ENCODE data around the gene CCDC181.

CCDC181 gene

DNA sequence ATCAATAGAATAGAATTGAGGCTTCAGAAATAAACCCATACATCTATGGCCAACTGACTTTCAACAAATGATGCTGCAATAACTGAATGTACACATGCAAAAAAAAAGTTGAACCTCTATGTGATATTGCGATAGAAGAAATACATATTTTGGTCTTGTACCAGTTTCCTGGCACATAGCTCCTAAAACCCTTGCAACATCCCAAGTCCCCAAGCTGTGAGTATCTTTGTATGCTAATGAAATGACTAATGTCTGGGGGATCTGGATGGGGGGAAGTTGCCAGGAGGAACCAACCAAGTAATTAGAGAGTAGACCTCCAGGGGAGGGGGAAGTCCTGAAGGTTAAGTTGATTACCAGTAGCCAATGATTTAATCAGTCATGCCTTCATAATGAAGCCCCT is 34.9 kb downstream of the CCDC181 start:
- no peak for DNase-seq

DNA sequence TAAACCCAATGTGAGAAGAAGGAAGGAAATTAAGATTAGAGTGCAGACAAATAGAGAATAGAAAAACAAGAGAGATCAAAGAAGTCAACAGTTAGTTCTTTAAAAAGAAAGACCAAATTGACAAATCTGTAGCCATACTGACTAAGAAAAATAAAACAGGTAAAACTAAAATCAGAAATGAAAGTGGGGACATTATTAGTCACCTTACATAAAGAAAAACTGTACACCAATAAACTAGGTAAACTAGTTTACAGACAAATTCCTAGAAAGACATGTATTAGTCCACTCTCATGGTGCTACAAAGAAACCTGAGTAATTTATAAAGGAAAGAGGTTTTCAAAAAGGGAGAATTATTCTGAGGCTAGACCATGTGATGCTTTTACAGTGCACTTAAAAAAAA is 37.0 kb downstream of the CCDC181 start:
- no peak for DNase-seq

DNA sequence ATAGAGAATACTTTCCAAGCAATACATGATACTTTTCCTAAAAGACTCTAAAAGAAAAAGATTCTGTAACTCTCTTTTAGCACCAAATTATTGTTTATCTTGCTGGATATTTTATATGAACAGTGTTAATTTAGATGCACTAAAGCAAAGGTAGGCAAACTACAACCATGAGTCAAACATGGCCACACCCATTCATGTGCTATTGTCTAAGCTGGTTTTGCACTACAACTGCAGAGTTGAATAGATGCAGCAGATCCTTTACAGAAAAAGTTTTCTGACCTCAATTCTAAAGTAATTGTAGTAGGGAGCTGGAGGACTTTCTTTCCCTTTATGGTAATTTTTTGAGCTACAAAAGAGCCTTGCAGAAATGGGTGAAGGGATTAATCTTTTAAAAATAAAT is 39.9 kb downstream of the CCDC181 start:
- DNase-seq: no peak

DNA sequence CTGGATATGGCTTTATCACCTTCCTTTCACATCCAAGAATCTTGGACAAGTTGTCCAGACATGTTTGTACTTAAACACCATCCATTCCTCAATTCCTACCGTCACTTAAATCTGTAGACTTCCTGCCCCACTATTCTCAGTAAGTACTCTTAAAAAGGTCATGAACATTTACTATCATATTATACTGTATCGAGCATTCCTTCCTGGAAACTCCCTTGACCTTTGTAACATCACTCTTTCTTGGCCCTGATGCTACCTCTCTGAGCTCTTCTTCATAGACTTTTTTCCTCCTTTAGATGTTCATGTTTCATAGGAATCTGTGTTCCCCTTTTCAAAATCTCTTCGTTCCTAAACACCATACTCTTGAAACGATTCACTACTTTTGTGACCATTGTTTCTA is 43.8 kb downstream of the CCDC181 start:
- no peak for DNase-seq

DNA sequence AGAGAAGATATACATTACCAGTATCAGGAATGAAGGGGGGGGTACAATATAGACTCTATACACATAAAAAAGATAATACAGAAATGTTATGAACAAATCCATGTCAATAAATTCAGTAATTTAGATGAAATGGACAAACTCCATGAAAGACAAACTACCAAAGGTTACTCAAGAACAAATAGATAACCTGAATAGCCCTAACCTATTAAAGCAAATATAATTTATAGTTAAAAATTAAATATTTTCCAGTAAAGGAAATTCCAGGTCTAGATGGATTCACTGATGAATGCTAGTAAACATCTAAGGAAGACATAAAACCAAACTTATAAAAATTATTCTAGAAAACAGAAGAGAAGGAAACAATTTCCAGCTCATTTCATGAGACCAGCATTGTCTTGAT is 46.1 kb downstream of the CCDC181 start:
- DNase-seq: no peak

DNA sequence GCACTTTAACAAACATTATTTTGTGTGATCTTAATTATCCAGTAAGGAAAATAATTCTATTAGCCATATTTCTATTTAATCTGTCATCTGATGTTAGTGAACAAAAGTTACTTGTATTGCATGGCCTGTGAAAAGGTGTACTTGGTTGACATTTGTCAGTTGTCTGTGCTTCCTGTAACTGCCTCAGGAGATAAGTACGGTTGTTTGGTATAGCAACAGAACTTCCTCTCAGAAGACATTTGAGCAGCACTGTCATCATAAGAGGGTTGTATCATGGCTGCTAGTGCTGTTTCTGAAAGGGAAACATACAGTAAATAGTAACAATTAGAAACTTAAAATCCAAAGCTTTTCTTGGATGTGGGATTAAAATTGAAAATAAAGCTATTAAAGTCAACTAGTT is 55.9 kb downstream of the CCDC181 start:
- no peak for DNase-seq

DNA sequence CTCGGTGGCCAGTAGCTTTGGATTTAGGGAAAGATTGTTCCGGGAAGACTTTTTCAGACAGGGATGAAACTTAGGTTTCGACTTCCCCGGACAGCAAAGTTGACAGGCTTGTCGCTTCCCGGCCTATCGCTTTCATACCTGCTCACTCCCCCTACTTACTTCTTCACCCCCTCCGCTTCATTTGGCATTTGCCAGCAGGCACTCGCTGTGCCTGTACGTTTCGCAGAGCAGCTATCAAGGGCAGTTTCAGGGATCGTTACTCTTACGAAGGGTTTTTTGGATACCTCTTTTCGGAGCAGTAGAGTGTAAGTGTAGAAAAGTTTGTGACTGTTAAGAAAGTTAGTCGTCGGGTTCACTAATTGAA is 58.9 kb downstream of the CCDC181 start:
- peak; percentile 9 for DNase-seq

DNA sequence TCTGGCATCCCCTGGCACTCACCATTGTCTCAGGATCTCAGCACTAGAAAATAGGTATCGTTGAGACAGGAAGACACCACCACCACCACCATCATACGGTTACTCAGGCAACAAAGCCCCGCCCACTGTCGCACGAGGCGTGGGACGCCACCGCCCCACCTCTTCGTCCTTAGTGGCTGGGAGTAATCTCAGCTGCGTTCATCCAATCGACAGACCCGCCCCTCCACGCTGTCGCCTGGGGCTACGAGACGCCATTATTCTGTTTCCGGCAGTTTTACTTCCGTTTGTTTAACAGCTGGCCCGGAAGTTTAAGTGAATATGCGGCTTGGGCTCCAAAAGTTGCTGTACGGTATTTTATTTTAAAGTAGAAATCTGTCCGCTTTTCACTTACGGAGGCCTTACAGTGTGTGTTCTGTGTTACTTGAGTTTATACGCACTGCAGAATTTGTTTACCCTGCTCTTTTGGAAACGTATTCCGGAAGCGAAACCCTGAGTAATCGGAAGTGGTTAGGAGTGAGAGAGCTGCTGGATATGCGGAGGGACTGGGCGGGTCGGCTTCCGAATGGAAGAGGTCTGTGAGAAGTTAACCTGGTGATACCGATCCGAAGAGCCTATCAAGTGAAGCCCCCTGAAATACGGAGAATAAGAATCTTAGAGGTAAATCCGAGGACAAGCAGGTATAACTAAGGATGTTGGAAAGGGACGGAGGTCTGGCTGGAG is 59.4 kb downstream of the CCDC181 start, which contains the start of the genes BLZF1 and NME7:
TSS of gene BLZF1 (plus strand) at position 510 of the 720 bp plus-strand sequence. CDS start 1,328 bp downstream, outside the sequence.
TSS of gene NME7 (minus strand) at position 112 of the 720 bp plus-strand sequence. CDS start at position 25, 87 bp downstream.
- peak; percentile 97 for DNase-seq

DNA sequence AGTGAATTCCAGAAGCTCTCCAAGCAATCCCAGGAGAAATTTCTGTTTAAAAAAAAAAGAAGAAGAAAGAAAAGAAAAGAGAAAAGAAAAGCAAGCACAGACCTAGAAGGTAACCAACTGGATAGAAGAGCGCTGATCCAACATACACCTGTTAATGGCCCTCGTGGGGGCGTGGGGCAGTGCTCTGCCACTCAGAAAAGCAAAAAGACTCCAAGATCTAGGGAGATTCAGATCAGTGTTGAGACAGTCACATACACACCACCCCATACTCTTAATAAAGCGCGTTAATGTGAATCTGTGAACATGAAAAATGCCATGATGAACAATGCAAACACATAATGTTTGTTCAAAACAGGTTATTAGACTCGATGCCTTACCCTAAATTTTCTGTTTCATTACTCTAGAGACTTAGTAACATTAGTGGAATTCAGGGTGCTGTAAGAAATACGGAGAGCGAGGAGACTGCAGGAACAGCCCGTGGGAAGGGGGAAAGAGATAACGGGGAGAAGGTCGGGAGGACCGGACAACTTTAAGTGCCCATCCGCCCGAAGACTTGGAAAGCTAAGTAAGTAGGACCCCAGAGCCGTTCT is 60.1 kb downstream of the CCDC181 start:
- no peak for DNase-seq

DNA sequence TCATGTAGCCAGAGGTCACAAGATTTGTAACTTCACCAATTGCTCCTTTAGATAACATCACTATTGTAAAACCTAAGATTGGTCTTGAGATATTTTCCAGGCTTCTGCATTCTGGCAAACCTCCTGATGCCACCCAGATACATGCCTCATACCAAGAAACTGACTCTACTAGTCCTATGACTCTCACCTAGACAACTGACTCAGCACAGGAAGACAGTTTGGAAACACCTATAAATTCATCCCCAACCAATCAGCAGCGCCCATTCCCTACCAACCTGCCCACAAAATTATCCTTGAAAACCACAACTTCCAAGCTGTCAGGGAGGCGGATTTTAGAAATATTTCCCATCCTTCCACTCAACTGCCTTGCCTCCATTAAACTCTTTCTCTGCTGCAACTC is 62.3 kb downstream of the CCDC181 start:
- no peak for DNase-seq

DNA sequence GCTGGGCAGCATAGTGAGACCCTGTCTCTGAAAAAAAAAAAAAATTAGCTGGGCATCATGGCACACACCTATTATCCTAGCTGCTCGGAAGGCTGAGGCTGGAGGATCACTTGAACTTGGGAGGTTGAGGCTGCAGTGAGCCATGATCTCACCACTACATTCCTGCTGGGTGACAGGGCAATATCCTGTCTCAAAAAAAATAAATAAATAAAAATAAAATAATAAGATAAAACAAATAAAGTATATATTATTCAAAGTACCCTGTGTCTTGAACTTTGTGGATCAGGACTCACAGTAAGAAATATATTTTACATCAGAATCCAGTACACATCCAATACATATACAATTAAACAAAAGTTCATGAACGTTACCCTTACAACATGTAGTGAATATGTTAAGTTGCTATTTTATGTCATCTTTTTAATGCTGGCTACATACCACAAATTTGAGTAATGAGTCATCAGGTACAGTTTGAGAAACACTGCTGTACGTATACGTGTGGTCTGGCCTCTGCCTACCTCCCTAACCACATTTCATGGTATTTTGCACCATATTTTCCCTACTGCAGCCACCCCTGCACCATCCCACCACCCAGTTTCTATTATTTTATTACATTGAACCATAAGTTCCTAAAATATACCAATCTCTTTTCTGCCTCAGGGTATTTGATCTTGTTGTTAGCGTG is 64.1 kb downstream of the CCDC181 start:
- DNase-seq: peak; percentile 92

DNA sequence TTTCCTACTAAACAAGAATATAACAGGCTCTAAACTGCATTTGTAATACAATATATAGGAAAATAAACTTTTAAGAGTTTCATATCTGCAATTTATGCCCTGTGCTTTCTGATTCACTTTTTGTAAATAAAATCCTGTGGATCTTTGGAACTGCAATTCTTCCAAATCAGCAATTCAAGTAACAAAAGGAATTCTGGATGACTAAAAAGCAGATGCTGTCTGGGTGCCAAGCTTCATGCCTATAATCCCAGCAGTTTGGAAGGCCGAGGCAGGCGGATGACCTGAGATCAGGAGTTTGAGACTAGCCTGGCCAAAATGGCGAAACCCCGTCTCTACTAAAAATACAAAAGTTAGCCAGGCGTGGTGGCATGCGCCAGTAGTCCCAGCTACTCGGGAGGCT is 66.0 kb downstream of the CCDC181 start:
- DNase-seq: peak; percentile 11

DNA sequence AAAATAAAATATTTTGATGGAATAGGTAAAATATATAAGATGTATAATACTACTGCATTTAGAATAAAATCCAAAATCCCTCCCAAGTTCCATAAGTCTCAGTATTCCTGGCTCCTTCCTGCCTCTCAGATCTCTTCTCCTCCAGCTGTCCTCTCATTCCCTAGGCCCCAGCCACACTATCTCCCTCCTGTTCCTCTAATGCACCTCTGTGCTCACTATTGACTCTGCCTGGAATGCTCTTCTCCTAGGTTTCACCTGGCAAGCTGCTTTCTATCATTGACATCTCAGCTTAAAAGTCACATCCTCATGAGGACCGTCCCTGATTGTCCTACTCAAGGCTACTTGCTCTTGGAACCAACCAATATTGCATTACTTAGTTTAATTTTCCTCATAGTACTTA is 66.9 kb downstream of the CCDC181 start:
- DNase-seq: no peak

DNA sequence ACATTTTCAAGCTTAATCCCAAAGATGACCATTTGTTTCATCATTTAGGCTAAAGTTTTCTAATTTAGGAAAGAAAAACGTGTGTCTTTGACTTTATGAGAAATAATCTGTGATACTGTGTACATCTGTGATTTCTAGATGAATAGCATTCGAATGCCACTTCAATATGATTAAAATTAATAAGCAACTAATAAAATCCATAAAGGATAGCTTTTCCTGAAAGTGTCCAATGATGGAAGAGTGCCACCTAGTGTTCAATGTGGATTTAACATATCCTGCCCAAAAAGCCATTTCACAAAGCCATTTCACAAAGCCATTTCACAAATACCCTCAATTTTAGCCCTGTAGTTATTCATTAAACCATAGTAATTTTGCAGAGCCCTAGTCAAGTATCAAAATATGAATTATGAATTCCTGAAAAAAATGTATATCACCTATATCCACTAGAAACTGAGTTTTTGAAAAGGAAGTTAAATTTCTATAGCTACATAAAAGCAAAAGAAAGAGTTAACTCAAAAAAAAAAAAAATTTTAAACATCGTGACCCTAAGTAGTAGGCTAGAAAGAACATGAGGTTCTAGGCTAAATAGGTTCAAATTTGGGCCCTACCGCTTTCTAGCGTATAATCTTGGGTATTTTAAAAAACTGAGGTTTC is 78.8 kb downstream of the CCDC181 start:
- DNase-seq: peak; percentile 59

DNA sequence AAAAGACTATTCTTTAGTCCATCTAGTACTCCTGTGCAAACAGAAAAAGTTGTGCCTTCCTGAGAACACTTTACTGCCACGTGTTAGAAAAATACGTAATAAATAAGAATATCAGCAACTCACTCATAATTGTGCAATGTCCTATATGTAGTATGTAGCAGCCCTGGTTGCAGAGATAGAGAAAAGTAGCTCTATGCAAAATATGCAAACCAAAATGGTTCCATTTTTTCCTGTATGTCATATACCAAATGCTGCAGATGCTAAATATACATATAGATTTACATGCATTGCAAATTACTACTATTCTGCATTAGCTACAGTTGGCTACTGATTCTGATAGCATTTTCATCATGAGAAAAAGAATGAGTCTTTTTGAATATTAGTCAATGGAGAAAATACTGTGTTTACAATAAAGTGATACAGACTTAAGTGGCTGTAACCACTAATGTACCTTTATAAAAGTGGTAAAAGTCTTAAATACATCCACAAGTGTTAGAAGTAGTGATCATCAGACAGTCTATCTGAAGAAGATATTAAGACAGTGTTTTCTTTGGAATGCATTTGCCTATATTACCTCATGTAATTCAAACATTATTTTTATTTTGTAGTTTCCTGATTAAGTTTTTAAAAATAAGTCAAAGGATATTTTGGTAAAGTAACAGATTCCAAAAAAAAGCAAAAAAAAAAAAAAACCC is 79.4 kb downstream of the CCDC181 start:
- DNase-seq: no peak

DNA sequence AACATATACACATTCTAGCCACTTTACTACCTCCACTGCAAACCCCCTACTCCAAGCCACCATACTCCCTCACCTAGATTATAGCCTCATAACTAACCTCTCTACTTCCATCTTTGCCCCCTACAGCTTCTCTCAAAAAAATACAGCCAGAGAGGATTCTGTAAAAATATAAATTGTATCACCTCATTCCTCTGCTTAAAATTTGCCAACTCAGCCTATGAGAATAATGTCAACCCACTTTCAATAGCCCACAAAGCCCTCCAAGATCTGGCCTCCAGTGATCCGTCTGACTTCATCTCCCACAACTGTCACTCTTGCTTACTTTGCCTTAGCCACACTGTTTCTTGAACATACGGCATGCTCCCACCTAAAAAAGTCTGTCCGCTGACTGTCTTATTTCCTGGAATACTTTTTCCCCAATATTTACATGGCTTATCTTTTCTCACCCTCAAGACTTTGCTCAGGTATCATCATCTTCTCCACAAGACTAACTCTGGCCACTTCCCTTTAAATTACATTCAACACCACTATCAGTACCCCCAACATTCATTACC is 81.2 kb downstream of the CCDC181 start:
- DNase-seq: no peak

DNA sequence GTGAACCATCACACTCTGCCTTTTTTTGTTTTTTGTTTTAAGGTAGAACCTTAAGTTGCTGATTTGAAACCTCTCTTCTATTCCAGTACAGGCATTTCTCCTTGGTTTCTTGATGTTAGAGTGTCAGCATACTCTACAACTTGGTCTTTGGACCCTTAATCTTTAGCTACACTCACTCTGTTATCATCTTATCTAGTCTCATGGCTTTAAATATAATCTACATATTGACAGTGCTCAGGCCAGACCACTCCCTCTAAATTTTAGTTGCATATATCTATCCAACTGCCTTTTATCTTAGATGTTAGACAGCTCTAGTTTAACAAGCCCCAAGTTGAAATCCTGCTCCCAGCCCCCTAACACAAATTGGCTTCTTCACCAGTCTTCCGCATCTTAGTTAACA is 81.8 kb downstream of the CCDC181 start:
- no peak for DNase-seq

Measured in HCEC 1CT (cell line).